HG02943 (cell line): ENCODE results near the gene TCOF1.
A peak's percentile ranks its signal among the peaks of the same experiment; 100 is the strongest.
"Not testable (repeated sequence)": the region's sequence is repeated elsewhere in the genome, so short reads cannot be mapped to it uniquely, and the experiment has no call there.

Experiments used
- ATAC-seq: cut with Tn5 transposase; IDR thresholded peaks from one replicate; pipeline ENCODE4 v1.9.1; 2021; ENCODE audit warnings: mild to moderate bottlenecking, low read depth, moderate library complexity; ENCODE audit not compliant: unreplicated experiment

The TCOF1 gene

DNA sequence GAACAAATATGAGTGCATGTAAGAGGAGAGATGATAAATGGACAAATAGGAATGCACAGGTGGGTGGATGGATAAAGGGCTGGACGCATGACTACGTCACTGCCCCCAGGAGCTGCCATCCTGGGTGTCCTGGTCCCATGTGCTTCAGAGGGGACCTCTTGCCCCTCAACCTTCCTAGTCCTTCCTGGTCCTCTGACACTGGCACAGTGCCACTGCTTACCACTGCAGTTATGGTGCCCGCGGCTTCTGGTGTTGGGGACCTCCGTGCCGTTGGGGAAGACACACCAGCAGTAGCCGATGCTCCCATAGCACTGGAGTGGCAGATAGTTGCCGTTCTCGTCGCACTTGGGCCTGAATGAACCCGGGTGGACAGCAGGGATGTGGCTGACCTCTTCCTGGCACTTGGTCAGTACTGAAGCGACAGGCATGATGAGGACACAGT, 45.4 kb downstream of the TCOF1 start:
- no peak for ATAC-seq

DNA sequence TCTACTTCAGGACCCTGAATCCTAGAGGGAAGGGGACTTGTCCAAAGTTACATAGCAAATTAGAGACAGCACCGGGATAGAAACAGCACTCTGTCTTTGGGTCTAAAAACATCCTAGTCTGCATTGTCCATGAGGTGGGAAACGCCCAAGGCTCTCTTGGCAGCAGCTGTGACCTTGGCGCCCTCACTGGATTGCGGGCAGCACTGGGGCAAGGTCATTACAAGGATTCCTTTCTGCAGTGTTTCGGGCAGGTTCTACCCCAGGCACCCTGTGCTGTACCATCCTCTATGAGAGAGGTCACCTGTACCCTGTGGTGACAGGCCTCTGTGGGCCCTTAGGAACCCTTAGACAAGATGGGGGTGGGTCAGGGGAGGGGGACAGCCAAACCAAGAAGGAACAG, 46.6 kb downstream of the TCOF1 start:
- no peak for ATAC-seq

DNA sequence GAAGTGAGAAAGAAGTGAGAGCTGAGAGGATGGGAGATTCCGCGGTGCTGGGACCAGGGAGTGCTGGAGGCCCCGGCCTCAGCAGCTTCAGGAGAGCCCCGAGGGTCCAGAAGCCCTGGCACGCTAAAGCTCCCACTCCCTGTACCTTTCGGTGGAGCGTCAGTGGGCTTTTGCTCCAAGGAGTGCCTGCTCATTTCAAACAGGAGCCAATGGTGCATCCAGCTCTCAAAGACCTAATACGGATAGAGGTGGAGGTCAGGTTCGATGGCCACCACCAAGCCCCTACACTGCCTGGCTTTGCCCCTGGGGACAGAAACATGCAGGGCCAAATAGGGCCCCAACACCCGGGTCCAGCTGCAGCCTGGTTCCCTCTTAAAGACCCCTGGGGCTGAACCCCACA, 47.0 kb downstream of the TCOF1 start:
- ATAC-seq: no peak

DNA sequence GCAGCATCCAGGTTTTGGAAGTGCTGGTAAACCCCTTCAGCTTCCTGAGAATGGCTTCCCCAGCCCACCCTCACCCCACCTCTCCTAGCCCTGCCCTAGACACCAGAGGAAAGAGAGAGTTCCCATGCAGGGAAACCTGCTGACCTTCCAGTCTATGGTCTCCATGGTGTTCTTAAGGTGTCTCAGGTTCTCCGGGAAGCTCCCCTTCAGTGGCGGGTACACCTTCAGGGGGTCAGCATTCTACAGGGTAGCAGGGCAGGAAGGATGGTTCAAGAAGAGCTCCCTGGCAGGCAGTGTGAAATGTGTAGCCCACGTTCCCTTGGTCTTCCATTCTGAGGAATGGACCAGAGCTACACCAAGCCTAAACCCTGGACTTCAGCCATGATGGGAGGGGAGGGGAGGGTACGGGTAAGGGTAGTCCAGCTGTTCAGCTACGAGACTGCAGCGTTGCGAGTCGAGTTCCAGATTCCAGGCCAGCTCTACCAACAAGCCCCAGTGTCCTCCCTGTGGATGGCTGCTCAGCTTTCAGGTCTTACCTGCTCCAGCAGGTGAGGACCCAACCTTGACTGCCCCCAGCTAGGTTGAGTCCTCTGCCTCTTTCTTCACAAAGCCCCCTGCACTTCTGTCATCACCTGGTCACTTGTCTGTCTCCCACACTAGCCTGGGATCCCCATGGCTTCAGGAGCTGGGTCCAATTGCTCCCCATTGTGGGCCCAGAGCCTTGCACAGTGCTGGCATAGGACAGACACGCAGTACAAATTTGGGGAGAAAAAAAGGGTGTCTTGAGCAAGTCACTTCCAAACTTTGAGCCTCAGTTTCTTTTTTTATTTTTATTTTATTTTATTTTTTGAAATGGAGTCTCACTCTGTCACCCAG, 47.7 kb downstream of the TCOF1 start:
- no peak for ATAC-seq

DNA sequence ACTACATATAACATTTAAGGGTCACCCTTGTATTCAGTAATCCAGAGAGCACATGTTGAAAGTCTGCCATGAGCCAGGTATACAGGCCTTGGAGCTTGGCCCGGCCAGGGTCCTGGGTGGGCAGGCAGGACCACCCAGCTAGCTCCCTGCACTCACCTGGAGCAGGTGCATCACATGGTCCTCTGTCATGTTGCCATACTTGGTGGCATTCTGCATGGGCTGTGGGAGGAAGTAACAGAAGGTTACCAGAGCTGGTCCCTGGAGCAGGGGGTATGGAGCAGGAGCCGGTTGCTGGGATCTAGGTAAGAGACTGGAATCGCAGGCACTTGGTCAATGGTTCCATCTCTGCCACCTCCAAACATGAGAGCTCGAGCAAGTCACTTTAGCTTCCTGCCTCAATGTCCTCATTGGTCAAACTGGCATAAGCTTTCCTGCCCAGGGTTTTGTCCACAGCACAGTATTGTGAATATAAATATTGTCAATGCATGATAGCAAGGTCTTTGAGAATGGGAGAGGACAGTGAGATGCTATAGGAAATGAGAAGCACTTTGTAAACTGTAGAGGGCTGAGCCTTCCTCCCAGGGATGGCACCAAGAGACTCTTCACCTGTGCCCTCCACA, 48.7 kb downstream of the TCOF1 start:
- ATAC-seq: no peak

DNA sequence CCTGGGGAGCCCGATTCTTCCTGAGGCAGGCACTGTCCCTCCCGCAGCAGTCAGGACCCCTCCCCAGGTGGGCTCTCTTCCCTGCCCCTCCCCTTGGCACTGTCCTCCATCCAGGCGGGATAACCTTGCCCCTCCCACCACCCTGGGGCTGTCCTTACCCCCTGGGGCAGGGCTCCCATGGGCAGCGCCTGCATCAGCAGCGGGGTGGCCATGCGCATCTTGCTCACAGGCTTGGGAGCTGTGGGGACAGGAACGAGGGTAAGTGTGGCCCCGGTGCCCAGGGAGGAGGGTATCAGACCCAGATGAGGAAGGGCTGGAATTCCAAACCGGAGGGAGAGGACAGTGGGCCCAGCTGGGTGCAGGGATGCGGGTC, 49.2 kb downstream of the TCOF1 start:
- no peak for ATAC-seq

DNA sequence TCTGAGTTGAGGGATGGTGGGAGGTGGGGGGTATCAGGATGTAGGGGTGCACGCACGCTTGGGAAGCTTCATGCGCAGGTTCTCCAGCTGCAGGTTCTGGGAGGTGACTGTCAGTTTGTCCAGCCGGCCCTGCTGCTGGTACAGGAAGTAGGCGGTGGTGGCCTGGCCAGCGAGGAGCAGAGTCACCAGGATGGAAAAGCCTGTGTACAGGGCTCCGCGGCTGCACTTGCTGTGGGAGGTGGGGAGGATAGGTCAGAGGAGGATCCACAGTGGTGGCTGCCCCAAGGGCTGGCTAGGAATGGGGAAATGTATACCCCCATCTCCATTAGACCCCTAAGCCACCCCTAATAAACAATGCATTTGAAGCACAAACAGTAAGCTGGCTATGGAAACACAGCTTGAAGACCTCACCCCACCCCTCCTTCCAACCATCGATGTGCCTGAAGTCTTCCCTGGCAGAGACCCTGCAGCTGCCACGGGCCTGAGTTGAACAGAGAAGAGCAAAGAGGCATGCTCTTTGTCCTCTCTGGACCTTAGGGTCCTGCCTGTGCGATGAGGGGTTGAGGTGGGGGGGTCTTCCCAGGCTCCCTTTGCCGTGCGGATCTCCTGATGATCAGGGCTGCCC, 49.7 kb downstream of the TCOF1 start:
- ATAC-seq: no peak

DNA sequence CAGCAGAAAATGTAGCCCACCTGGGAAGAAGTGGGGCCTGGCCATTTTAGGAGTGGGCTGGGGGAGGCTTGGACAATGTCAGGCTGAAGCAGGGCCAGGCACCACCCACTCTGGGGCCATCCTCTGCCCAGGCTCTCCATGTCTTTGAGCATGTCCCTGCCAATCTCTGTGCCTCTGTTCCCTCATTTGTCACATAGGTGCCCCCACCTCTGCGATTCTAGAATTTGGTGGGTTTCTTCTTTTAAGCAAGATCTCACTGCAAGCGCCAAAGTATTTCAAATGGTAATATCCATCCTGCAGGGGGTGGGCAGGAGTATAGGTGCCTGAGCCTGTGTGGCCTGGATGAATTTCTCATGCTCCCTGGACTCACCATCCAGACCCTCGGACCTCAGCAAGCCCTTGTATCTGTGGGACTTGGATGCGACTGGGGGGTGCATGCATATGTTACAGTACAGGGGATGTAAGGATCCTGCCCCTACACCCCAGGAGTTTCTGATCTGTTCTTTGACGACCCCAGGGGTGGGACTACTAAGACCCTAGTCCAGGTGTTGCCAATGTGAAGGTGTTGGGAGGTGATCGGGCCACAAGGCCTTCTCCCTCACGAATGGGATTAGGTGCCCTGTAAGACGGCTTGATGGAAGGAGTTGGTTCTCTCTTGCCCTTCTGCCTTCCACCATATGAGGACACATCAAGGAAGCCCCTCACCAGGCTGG, 50.9 kb downstream of the TCOF1 start:
- ATAC-seq: no peak

DNA sequence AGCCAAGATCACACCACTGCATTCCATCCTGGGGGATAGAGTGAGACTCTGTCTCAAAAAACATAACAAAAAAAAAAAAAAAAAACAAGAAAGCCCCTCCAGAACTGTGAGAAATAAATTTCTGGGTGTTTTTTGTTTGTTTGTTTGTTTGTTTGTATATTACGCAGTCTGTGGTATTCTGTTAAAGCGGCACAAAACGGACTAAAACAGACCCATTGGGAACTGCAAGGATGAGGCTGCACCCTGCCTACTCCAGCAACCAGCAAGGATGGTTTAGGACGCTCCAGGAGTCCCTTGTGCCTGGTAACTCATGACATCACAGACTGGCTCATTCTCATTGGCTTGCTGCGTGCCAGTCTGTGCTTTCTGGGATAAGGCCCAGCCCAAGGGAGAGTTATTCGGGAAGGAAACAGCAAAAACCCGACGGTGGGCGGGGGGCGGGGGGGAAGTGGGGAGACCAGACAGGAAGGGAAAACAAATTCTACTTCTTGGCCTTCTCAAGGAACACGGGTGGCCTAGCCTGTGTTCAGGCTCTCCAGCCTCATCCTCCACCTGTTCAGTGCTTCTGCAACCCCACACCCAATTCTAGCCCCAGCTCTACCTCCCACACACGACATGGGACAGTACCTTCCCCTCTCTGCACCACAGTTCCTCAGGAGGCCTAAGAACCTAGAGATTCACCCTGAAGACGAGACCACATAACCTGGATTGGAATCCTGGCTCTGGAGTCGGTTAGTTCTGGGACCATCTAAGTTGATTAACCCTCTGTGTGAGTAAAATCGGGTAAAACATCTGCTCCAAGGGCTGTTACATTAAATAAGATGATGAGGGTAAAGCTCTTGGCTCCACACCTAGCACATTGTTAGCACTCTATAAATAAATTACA, 52.4 kb downstream of the TCOF1 start:
- ATAC-seq: no peak

DNA sequence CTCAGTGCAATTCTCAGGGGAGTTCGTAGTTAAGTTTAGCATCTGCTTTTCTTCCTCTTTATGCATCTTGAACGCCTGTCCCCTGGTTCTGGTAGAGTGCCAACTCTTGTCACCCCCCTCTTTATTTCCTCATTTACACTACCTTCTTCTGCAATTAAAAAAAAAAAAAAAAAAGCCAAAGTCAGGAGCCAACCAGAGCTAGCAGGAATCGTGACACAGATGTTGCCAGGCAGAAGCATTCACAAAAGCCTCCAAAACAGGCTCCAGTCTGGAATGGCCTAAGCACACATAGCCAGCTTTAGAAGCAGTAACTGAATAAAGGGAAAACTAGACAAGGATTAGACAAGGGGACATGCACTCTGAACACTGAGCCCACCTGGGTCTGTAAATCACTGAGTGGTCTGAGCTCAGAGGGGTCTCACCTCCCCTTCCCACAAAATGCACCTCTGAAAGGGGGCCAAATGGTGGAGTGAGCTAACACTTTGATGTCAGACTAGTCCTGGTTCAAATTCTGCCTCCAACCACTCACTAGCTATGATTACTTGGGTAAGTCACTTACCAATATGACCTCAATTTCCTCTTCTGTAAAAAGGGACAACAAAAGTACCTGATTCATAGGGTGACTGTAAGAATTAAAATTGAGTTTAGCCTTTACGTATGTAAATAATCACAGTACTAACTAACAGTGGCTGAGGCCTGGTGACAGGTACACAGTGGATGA, 53.2 kb downstream of the TCOF1 start:
- no peak for ATAC-seq

DNA sequence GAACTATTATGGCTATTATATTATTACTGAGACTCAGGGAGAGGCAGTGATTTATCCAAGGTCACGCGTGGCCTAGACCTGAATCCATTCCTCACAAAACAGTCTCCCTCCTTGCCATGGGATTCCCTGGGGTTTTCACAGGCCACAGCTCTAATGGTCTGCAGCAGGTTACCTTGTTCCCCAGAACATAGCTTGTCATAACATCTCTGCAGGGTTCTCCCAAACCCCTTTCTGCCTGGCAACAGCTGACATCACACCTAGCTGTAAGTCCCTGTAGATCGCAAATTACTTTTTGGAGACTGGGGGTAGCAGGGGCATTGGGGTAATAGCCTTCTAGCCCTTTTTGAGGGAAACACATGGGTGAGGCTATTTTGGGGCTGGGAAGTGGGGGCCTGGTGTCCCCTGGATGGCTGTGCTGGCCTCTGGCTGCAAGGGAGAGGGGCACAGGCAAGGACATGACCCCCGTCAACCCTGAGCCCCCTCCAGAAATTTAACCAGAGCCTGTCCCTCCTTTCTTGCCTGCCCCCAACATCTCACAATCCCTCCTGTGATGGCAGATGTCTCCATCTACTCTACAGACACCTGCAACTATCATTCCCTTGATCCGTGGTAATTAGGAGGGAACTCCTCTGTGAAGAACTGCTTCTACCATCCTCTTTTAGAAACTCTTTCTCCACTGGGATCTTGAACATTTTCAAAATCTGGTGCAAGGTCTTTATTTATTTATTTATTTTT, 53.9 kb downstream of the TCOF1 start:
- no peak for ATAC-seq

DNA sequence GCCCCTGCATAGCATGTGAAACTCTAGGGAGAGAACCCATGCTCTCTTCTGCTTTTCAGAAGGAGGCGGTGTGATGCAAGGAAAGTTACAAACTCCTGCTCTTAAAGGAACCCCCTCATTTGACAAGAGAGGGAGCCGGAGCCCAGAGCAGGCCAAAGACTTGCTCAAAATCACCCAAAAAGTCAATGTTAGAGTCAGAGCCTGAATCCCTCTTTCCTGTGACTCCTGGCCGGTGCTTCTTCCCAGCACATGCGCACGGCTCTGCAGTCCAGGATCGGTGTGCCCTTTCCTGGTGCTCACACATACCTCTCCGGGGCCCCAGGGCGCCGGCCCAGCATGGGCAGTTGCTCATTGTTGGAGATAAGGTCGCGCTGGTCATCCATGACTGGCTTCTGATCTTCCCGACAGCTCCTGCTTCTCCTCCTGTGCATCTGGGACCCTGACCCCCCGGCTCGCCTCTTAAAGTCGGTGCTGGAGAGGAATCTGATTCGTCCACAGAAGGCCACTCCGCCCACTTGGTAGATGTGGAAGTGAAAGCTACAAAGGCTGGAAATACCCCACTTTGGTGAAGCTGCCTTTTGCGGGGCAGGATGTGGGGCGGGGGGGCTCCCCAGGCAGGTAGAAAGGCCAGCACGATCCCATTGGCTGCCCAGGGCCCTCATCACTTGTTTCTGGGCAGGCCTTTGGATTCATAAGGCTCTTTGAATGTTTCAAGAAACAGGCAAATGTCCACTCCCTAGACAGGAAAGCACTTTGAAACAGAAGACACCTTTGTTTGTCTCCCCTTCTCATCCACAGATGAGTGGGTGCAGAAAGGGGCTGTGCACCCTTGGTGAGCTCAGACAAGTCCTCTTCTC, 55.0 kb downstream of the TCOF1 start, which contains the start of gene CD74:
TSS of gene CD74 (minus strand) at position 592 of the 857 bp plus-strand sequence. CDS start at position 431, 161 bp downstream.
- peak; percentile 74 for ATAC-seq

DNA sequence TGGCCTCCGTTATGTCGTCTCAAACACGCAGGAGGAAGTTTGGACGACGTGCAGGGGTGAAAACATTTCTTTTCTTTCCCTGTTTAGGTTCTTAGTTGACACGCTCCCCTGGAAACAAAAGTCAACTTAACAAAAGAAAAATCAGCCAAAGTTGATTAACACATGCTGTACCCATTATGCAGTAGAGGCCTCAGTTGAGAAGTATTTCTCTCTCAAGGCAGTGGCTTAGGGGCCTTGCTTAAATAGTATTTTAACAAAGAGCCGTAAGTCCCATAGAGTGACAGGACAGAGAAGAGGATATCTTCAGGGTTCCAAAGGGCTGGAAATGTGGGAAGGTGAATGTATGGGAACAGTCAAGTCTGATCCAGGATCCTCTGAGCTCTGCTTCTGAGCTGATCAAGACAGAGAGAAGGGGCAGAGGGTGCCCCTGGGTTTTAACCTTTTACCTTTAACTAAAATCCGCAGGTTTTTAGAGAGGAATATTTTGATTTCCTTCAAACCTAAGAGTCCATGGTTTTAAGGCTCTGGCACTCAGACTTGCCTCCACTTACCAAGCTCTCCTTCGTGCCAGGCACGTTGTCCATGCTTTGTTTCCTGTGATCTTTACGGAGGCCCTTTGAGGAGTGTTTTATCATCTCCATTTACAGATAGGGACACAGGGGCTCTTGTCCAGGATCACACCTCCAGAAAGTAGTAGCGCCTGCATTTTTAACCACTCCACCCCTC, 55.8 kb downstream of the TCOF1 start:
- peak; percentile 3 for ATAC-seq

DNA sequence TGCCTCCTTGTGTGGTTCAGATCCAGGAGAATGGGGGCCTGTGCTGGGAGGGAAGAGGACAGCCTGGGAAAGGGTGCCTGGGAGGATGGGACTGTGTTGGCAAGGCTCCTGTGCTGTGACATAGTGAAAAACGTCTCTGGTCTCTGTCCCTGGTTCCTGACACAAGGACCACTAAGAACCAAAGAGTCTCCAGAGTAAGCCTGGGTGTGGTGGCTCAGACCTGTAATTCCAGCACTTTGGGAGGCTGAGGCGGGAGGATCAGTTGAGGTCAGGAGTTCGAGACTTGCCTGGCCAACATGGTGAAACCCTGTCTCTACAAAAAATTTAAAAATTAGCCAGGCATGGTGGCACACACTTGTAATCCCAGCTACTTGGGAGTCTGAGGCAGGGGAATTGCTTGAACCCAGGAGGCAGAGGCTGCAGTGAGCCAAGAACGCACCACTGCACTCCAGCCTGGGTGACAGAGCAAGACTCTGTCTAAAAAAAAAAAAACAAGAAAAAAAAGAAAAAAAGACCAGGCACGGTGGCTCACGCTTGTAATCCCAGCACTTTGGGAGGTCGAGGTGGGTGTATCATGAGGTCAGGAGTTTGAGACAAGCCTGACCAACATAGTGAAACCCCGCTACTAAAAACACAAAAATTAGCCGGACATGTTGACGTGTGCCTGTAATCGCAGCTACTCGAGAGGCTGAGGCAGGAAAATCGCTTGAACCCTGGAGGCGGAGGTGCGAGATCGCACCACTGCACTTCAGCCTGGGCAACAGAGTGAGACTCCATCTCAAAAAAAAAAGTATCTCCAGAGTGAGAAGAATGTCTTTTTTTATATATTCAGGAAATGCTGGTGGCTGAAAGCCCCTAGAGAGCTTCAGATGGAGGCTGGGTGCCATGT, 56.6 kb downstream of the TCOF1 start:
- not testable (repeated sequence) for ATAC-seq

DNA sequence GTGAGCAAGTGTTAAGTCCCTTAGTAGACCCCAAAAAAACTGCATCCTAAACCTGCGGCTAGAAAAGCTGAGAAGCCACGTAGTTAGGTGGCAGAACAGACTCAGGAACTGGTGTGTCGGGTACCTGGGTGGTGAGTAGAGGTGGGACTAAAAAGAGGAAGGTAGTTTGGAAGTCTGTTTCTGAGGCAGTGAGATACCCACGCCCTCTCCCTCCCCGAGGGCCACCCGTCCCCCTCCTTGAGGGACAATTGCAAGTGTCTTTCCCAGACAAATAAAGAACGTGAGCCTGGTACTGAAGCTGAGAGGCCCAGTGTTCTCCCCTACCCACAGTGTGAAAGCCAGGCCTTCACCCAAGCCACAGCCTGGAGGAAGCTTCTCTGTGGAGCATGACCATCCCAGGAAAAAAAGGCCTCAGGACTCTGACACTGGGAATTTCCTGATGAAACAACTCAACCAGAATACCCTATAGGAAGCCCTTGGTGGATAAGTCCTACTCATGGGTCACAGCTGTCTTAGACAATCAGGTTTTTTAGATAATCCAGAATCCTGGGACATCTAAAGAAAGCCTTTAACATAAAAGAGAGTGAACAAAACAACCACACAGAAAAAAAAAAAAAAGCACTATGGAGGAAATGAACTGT, 62.3 kb downstream of the TCOF1 start:
- no peak for ATAC-seq

DNA sequence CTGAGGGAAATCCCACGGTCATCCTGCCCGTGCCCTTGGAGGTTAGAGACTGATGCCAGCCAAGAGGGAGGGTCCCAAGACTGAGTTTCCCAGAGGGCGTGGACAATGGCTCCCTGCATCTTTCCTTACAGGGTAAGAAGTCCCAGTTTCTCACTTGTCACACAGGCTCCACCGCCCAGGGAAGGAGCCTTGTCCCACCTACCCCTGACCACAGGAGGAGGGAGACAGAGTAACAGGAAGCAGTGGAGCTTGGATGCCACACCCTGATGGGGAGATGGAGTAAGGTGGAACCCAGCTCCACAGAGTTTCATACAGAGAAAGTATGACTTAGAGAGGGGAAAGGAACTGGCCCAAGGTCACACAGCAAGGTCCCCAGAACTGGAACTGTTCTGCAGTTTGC, 64.6 kb downstream of the TCOF1 start:
- ATAC-seq: no peak
